LNCaP clone FGC (cell line): ENCODE results near the gene CRACR2A.
A peak's percentile ranks its signal among the peaks of the same experiment; 100 is the strongest.

Experiments used
- DNase-seq: peaks from one replicate; pipeline ENCODE4 v3.0.0-alpha.2; 2011; ENCODE audit warnings: low read depth
- H3K4me3 ChIP-seq: 2 replicates; pipeline ENCODE4 v1.5.1; 2011; ENCODE audit warnings: mild to moderate bottlenecking, low read depth, low read length, control low read depth
- CTCF ChIP-seq: IDR thresholded peaks from 2 replicates; pipeline ENCODE4 v1.5.1; 2012; ENCODE audit warnings: mild to moderate bottlenecking; ENCODE audit not compliant: control insufficient read depth, insufficient read depth; ENCODE audit errors: extremely low read depth

The CRACR2A gene

GRCh38 chr12:3752741-3753486, at the start of gene CRACR2A:
Gene CRACR2A (minus strand): TSS chr12:3753109. CDS start chr12:3696999, 56,110 bp downstream.
- no peak for TF ChIP-seq CTCF
- no peak within 1 kb of the TSS for H3K4me3 ChIP-seq
- DNase-seq = no peak

GRCh38 chr12:3797531-3798048, 44.7 kb upstream of the CRACR2A start:
- DNase-seq = no peak
- no peak overlapping the region for H3K4me3 ChIP-seq

GRCh38 chr12:3795492-3796133, 42.7 kb upstream of the CRACR2A start:
- DNase-seq = no peak
- no peak for TF ChIP-seq CTCF
- no peak overlapping the region for H3K4me3 ChIP-seq

More at GRCh38 chr12:3797531-3798048, 44.7 kb upstream of the CRACR2A start:
- no peak for TF ChIP-seq CTCF

GRCh38 chr12:3795066-3795465, 42.2 kb upstream of the CRACR2A start:
- no peak for TF ChIP-seq CTCF
- H3K4me3 ChIP-seq = no peak overlapping the region
- no peak for DNase-seq

- DNase-seq = no peak
- no peak for TF ChIP-seq CTCF
- H3K4me3 ChIP-seq = no peak overlapping the region
These were observed 39.8 kb upstream of the CRACR2A start for GRCh38 chr12:3792623-3793288.

GRCh38 chr12:3791256-3791874, 38.5 kb upstream of the CRACR2A start:
- no peak for TF ChIP-seq CTCF
- DNase-seq = peak; percentile 70
- peak overlapping the region; percentile 5; the same call in 1 of the 2 replicates for H3K4me3 ChIP-seq
